ENCODE results near the gene FHIT.

Gene FHIT

DNA sequence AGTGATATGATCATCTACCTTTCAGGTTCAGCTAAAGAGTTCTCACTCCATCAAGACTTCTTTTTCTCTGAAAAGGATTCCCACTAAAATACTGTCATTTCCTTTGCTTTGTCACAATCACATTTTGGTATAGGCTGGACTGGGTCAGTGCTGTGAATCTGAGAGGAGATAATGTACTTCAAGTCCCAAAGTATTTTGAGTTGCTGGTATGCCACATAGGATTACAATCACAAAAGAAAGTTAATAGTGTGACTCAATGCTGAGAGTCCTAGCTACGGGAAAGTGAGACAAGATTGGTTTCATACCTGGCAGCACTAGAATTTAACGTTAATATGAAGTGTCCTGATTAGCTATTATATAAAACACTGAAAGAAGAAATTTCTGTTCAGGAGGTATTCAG, 1073.5 kb downstream of the FHIT start:
- no peak for DNase-seq (ENCODE audit: low read depth, low spot score)

DNA sequence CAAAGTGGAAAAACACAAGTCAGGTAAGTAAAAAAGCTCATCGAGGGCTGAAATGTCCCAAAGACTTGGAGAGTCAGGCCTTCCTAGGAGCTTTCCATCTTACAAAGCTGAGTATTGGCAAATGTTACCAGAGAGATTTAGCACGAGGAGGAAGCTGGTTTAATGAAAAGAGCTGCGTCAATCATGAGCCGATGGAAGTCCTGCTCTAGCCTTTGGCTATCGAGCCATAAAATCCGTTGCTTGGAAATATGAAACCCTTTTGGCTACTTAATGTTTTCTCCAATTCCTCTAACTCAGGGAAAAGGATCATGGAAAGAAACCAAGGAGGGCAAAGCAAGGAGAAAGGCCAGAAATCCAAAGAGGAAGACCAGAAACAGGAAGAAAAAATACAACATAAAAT, 1074.6 kb downstream of the FHIT start:
- peak; percentile 40 for DNase-seq (ENCODE audit: low read depth, low spot score)

DNA sequence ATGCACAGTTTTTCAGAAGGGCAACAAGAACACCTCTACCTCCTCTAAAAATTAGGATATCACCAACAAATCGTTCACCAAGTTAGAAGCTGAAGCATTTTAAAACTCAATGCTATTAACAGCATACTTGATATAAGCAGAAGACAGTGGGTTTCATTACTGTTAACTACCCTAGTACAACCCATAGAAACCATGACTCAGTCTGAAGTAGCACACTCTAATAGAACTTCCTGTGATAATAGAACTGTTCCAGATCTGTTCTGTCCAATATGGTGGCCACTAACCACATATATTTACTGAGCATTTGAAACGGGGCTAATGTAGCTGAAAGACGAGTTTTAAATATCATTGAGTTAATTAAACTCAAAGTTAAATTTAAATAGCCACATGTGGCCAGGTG, 1075.6 kb downstream of the FHIT start:
- no peak for DNase-seq (ENCODE audit: low read depth, low spot score)

DNA sequence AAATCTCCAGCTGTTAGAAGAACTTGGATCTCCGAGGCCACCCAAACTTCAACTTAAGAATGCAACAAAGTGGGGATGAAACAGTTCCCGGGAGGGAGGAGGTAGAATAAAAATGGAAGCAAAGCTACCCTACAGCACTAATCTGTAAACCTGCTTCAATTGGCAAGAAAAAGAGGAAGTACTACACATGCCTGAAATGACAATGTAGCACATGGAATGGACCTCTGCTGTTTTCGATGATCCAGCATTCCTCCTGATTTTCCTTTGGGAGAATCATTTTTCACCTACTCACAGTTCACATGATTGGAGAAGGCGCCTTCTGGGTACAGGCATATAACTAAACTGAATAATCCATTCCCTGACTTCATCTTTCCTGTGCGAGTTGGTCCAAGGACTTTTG, 1081.5 kb downstream of the FHIT start:
- no peak for DNase-seq (ENCODE audit: low read depth, low spot score)

DNA sequence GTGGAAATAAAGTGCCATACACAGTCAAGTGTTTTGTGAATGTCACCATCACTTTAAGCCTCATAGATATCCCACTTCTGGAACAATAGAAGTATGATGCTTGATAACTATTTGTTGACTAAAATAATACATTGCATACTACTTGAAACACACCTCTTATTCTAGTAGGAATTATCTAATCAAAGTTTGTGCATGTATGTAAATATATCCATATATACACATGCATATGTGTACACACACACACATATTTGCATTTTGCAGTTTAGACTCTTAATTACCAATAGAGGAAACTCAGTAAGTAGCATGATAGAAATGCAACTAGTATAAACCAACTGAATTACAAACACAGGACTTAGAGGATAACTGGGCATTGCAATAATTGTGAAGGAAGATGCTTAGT, 1084.1 kb downstream of the FHIT start:
- no peak for DNase-seq (ENCODE audit: low read depth, low spot score)

DNA sequence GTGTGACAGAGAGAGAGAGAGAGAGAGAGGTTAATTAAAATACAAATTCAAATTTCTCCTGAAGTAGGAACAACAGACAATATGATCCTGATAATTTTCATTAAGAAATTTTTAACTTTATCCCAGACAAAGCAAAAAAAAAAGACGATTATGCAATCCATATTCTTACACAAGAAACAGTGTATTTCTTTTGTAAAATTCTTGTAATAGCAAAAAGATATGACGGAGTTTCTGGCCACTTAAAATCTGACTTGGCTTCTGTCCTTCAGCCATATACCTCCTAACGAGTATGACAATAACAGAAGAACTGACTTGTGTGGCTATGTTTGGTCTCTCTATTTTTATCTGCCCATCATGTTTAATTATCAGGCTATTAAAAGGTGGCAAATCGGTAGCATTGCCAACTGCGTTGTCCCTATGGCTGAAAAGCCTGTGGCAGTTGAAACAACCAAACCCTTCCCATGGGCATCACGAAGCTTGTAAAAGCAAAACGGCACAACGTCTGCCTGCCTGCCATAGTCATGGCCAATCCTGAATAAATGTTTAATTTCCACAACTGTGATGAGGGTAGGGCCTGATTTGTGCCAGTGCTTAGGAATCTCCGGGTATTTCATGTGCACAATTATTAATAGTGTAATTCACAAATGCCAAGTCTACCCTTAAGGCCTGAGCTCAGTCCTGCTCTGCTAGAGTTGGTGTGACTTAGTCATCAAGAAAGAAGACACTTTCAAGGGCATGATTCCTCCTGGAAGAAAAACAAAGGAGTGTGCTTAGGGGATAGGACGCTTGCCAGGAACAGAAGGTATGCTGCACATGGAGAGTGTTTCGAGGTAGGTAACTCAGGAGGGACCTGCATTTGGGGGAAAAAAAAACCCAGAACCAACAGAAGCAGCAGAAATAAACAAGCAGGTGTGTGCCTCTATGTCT, 1090.2 kb downstream of the FHIT start:
- no peak for DNase-seq (ENCODE audit: low read depth, low spot score)

DNA sequence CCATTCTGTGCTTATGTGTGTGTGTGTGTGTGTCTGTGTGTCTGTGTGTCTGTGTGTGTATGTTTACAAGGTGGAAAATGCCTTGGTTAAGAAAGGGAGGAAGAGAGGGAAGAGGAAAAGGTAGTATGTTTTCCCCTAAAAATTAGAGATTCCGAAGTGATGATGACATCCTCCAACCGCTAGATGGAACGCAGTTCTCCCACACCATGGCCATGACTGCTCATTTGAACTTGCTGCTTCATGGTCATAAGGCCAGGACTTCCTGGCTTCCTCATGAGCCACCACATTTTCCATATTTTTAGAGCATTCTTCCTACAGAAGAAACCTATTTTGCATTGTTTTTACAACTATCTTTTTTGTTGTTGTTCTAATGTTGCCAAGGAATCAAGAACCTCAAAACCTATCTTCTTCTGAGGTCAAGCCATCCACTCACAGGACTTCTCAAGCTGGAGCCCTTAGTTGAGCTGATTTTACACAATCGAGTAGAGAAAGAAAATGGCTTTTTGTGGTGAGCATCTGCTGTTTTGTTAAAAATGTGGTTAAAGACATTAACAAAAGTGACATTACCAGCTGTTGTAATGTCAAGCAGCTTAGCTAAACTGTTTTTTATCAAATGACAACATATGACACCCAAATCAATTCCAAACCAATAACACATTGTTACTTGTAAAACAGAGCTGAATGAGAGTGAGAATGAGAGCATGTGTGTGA, 1091.0 kb downstream of the FHIT start:
- DNase-seq (ENCODE audit: low read depth, low spot score): no peak

DNA sequence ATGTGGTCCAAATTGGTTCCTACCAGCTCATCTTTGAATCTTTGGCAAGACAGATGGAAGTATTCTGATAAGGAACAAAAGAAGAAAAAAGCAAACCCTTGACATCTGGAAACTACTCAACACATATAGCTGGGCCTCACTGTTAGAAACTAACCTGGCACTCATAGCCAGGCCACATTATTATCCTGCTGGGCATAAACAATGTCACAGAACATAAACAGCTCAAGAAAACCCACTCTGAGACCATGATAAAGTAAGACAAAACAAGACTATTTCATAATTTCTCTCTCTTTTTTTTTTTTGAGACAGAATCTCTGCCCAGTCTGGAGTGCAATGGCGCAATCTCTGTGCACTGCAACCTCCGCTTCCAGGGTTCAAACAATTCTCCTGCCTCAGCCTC, 1093.2 kb downstream of the FHIT start:
- DNase-seq (ENCODE audit: low read depth, low spot score): no peak

DNA sequence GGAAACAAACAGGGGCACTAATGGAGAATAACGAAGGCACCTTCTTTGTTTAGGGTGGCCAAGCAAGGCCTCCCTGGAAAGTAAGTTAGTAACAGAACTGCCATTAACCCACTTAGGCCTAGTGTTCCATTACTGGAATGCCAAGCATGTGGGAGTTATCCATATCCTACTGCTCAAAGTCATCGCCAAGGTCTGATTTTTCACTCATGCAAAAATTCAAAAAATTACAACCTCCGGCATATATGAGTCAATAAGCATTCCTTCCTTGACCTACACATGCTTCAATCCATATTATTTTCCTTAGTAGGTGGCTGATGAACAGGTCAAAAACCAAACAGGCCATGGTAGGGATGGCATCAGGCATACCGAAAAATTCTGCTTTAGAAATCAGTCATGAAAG, 1097.2 kb downstream of the FHIT start:
- no peak for DNase-seq (ENCODE audit: low read depth, low spot score)

DNA sequence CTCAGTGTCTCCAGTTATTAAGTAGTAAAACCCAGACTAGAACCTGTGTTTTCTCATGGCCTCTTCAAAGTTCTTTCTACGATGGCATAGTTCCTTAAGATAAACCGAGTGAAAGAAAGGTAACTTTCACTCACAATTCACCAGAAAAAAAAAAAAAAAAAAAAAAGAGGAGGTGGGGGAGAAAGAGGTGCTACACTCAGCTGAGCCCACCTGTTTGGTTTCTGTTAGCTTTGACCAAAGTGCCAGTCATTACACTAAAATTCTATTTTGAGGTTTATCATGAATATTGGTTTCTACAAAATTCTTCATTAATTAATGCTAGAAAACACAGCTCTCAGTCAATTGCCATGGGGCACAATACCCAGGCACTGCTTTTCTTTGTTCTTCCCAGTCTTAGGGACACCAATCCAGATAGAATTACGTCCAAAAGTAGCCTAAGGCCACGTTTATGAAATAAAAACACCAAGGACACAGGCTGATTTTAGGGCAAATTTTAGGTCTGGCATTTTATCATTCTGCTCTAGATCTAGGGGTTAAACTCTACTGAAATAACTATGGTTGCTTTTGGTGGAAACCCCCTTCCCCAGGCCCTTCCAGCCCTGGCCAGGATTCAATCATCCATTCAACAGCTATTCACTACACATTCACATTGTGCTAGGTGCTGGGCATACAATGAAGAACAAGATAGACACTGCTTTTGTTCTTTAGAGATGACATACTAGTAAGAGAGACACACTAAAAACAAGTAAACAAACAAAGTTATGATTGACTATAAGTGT, 1097.8 kb downstream of the FHIT start:
- no peak for DNase-seq (ENCODE audit: low read depth, low spot score)

DNA sequence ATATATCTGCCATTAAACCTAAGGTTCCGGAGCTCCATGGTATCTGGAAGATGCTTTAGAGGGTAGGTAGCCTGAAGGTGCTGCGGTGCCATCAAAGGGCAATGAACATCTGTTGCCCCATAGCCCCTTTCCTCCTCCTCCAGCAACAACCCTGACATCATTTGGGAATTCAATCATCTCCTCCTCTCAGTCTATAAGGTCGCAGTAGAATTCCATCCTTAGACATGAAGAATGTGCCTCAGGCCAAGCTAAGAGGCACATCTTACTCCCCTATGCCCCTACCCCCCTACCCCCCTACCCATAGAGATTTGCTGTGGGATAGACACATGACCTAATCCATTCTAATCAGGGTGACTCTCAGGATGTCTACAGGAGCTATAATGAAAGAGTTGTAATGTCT, 1101.8 kb downstream of the FHIT start:
- no peak for DNase-seq (ENCODE audit: low read depth, low spot score)

DNA sequence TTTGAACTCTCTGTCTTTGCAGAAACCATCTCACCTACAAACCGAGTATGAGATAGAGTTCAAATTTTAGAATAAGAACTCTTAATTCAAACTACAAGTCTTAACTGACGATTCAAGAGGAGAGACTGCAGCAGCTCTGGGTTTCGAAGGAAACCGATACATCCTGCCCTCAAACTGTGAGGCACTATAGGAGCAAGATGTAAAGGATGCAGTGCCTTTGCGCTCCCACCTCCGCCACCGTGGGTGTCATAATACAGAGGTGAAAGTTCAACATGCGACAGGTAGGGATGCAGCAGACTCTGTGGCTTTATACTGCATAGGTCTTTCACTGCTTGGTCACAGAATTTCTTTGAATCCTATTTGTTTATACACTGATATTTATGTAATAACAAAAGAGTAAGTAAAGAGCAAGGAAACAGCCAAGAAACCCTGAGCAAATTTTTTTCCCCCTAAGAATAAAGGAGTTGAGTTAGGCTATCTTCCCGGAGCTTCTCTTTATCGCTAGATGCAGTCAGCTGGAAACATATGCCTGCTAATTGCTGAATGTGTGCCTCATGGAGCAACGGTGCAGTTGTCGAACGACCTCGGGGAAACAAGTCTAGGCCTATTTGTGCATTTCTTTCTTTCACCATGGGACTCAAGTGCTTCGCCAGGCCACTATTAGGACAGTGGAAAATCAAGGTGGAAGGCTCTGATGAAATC, 1103.9 kb downstream of the FHIT start:
- DNase-seq (ENCODE audit: low read depth, low spot score): no peak

DNA sequence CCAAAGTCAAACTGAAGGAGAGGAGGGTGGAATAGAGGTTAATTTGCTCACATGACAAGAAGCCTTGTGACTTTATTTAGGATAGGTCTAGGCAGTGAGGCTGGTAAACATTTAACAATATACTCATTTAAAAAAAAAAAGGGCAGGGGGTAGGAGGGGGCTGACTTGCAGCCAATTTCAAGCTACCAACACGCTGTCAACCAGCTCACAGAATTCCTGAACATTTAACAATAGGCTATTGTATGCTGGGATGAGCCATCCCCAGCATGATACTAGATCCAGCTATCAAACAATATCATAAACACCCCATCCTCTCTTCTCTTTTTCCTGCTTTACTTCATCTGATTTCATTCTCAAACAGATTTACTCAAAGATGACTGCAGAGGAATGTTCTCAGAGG, 1105.1 kb downstream of the FHIT start:
- DNase-seq (ENCODE audit: low read depth, low spot score): no peak

DNA sequence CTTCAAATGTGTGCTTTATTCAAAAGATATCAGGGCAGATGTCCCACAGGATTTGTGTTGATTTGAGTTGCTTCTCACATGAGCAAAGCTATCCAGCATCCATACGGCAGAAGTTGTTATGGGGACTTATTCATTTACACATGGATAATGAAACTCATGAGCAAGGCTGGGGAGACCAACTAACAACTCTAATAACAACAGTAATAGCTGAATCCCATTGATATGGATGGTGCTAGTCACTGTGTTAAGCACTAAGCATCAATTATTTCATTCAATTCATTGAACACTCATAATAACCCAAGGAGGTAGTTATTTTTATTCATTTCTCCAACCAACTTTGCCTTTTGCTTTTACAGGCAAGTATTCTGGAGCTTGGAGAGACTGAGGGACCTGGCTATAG, 1107.2 kb downstream of the FHIT start:
- DNase-seq (ENCODE audit: low read depth, low spot score): no peak

DNA sequence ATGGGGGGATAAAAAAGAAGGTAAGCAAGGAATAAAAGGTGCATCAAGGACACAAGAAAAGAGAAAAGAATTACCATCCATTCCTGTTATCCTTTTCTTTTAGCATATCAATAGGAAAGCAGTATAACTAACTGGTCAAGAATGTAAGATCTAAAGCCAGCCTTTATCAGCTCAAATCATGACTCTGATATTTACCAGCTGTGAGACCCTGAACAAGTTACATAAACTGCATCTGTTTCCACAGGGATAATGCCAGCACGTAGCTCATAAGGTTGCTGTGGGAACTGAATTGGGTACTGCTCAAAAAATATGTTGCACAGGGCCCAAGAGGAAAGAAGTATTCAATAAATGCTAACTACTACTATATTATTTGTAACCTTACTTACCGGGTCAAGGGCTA, 1109.2 kb downstream of the FHIT start:
- DNase-seq (ENCODE audit: low read depth, low spot score): peak; percentile 16

DNA sequence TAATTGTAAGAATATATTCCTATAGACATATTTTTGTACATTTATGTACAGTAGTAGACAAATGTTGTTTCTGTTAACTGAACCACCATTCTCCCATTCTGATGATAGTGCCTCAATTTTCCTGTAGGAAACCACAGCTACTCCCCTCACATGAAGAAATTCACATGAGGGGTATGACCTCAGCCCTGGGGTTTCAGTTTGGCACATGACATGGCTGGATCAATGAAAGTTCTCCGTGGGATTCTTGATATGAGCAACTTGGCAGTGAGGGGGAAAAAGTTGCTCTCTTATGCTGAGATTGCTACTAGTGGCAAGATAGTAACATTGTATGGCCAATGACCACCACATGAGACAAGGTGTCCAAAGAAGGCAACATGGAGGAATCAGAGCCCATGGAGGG, 1111.1 kb downstream of the FHIT start:
- no peak for DNase-seq (ENCODE audit: low read depth, low spot score)

DNA sequence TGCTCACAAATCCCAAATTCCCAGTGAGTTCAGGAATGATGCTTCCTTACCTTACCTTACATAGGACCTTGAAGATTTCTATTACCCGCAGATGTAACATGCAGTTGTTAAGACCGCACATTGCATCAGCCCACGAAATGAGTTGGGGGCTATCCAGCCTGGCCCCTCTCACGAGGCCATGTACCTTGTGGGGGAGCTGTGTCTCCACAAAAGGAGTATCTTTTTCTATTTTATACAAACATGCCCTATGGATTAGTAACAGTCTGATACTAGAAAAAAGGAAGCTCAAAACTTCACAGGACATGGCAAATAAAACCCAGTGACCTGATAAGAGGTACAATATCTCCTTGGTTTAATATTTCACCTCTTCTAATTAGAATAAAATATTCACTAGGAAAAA, 1114.7 kb downstream of the FHIT start:
- no peak for DNase-seq (ENCODE audit: low read depth, low spot score)

DNA sequence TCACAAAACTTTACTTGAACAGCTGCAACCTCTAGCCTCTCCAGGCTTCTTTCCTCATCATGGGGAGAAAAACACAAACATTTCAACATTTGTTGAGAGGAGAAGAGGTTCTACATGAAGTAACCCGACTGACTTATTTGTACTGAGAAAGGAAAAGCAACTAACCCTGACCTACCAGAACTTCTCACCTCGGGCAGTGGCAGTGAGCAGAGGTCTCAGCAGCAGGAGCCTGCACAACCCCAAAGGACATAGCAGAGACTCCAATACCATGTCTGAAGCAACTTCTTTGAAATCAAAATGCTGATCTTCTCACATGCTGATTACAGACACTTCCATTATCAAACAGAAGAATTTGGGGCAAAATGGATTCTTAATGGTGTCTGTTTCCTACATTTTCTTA, 1115.8 kb downstream of the FHIT start:
- no peak for DNase-seq (ENCODE audit: low read depth, low spot score)

DNA sequence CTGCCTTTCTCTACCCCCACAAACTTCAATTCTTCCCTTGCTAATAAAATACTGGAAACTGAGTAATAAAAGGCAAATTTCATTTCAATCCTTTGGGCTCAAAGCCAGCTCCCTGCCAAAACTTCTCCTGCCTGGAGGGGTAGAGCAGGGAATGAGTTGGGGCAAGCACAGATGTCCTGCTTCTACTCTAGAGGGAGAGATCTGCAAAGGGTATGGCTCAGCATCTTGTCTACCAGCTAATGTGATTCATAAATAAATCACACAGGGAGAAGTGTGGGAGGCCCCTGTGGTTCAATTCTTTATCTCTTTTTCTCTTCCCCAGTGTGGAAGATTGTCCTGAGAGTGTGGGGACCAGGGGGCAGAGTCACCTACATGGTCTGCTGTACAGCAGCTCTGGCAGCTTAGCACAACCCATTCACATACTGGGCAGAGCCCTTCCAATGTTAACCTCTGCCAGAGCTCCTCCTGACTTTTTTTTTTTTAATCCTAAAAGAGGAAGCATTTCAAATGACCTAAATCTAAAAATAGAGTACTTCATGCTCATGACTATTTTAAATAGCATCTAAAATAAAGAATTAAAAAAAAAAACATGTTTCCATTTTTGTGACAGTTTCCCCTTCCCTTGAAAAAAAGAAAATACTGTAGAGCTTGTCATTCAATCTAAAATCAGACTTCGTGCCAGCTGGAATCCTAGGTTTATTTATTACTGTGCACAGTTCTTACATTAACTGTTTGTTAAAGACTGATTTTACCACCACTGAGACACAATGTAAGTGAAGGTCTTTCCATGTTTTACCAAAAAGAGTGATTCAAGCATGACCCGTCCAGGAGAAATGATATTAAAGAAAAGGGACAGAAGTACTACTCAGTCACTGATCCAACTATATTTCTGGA, 1117.7 kb downstream of the FHIT start:
- DNase-seq (ENCODE audit: low read depth, low spot score): no peak

DNA sequence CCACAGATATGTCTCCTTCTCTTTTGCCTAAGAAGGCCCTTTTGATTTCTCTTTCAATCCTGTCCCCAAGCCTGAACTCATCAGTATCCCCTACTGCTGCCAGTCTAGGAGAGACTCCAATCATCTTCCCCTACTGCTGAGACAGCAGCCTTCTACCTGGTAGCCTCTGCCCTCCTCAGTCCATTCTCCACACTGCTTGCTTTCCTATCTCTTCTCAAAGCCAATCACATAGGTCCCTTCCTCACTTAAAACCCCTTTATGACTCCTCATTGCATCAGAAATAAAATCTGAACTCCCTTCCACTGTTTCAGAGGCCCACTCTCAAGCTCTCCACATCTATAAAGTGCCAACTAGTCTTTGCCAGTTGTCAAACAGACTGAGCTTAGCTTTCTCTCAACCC, 1119.6 kb downstream of the FHIT start:
- DNase-seq (ENCODE audit: low read depth, low spot score): no peak

Measured in astrocyte of the hippocampus (primary cell).